Thyroid gland (tissue), 4 donors: ENCODE measurements around the gene PLCL1. TPM values are rescaled to one million over a fixed set of nuclear protein-coding genes. Genes with fewer than 3 reads are reported as not detected.

ENCODE experiments used
- DNase-seq, 2 donors: peaks; one replicate each; pipeline ENCODE4 v3.0.0-alpha.2; 2019
- H3K27ac ChIP-seq, 3 donors: fragments of 200-600 bp; sonication (generic); 1 replicate in 2 of 3; 2 replicates in 1 of 3; pipeline ENCODE4 v1.5.1; 2016 to 2019; ENCODE audit warnings: mild to moderate bottlenecking in 1 of 3, moderate library complexity in 1 of 3
- H3K27me3 ChIP-seq: fragments of 200-600 bp; sonication (generic); one replicate; pipeline ENCODE4 v1.5.1; 2019
- H3K36me3 ChIP-seq, 2 donors: fragments of 200-600 bp; sonication (generic); one replicate each; pipeline ENCODE4 v1.5.1; 2016 to 2019
- H3K4me1 ChIP-seq, 2 donors: fragments of 200-600 bp; sonication (generic); one replicate each; pipeline ENCODE4 v1.5.1; 2017 to 2019
- H3K4me3 ChIP-seq, 3 donors: fragments of 200-600 bp; sonication (generic); replicated peaks in 1 of 3; 1 replicate in 2 of 3; 2 replicates in 1 of 3; pipeline ENCODE4 v1.5.1; 2016; ENCODE audit warnings: mild to moderate bottlenecking in 1 of 3
- H3K9me3 ChIP-seq: fragments of 200-600 bp; sonication (generic); one replicate; pipeline ENCODE4 v1.5.1; 2017
- CTCF ChIP-seq, 6 experiments: fragments of 200-600 bp in 3 of 6; fragments of 450-650 bp in 3 of 6; sonication (generic) in 3 of 6; IDR thresholded peaks; one replicate each; pipeline ENCODE4 v1.5.1; 2016 to 2019; ENCODE audit warnings: antibody characterized with exemption in 6 of 6, mild to moderate bottlenecking in 2 of 6, inconsistent platforms in 1 of 6, moderate library complexity in 1 of 6
- POLR2A ChIP-seq, 2 donors: fragments of 450-650 bp; IDR thresholded peaks; one replicate each; pipeline ENCODE4 v1.6.1; 2017; ENCODE audit warnings: antibody characterized with exemption in 2 of 2, mild to moderate bottlenecking in 2 of 2, moderate library complexity in 1 of 2
- WGBS, 2 donors: methylation state at CpG; one replicate each; pipeline ENCODE4 v1.1.5; 2017; 5-methylcytosine and 5-hydroxymethylcytosine counted together
- intact Hi-C: fragments of 100-400 bp; cut with DNase I; formaldehyde crosslinking; loops from one replicate; pipeline ENCODE4 v1.15.1; 2023
- total RNA-seq, 4 donors: library from RNA; depleted of rRNA; stranded (reverse); fragments of >200 nt; gene quantifications; one replicate each; pipeline ENCODE4 v1.2.3, GENCODE V29; 2016

The PLCL1 gene
- total RNA-seq, 4 donors from 2014 or later = 9.1 to 11.8 (median 9.9) TPM

- no peaks in the 10 kb centered on the region for H3K27me3 ChIP-seq
- intact Hi-C loops = no loop called here
- no peaks in the 10 kb centered on the region for H3K4me1 ChIP-seq
Observed at GRCh38 chr2:197873293-197873701, 68.9 kb downstream of the PLCL1 start.

DNA sequence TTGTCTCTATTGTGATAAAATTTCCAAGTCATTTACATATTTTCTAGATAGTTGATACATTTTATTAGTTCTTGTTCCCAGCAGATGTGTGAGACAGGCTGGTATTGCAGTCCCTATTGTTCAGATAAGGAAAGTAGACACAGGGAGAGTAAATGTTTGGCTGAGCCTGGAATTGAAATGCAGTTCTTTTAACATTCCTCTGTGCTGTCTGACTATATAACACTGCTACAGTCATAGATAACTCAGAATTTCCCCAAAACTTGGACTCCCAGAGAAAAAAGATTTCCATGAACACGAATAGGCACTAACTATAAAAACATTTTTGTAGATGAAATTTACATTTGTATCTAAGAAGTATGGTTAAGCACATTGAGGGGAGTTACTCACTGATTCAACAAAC, 71.4 kb downstream of the PLCL1 start:
- H3K36me3 ChIP-seq = no peaks in the 10 kb centered on the region
- no peak for TF ChIP-seq POLR2A (IDR thresholded peaks at IDR 0.05)
- intact Hi-C loops = no loop called here
- DNase-seq = no peak
- H3K27ac ChIP-seq = no peak overlapping the region
- peaks cover 0 to 7% of the 10 kb centered on the region in 2 donors for H3K4me1 ChIP-seq
- no peaks in the 10 kb centered on the region for H3K9me3 ChIP-seq
- no peaks in the 10 kb centered on the region for H3K27me3 ChIP-seq
- WGBS, 2 donors = 22 to 29% methylated on average over 1 of the region's 1 CpG
- H3K4me3 ChIP-seq = no peak overlapping the region

More at GRCh38 chr2:197873293-197873701, 68.9 kb downstream of the PLCL1 start:
- Histone ChIP-seq H3K36me3 (no peaks in the 10 kb centered on the region), H3K9me3 (no peaks in the 10 kb centered on the region), H3K27ac (no peak overlapping the region), H3K4me3 (no peak overlapping the region)
- WGBS, 2 donors = 66 to 69% methylated on average over 4 of the region's 4 CpGs
- TF ChIP-seq POLR2A (IDR thresholded peaks at IDR 0.05) (no peak), CTCF (IDR thresholded peaks at IDR 0.05) (no peak)
- no peak for DNase-seq

GRCh38 chr2:197876524-197876923, 72.1 kb downstream of the PLCL1 start:
- peaks cover 0 to 7% of the 10 kb centered on the region in 2 donors for H3K4me1 ChIP-seq
- TF ChIP-seq CTCF (IDR thresholded peaks at IDR 0.05) = no peak
- TF ChIP-seq POLR2A (IDR thresholded peaks at IDR 0.05) = no peak
- intact Hi-C loops = no loop called here
- DNase-seq = no peak
- no peak overlapping the region for H3K27ac ChIP-seq
- H3K36me3 ChIP-seq = no peaks in the 10 kb centered on the region
- no peak overlapping the region for H3K4me3 ChIP-seq
- WGBS, 2 donors = 100% methylated on average over 1 of the region's 1 CpG
- H3K9me3 ChIP-seq = no peaks in the 10 kb centered on the region
- H3K27me3 ChIP-seq = no peaks in the 10 kb centered on the region

DNA sequence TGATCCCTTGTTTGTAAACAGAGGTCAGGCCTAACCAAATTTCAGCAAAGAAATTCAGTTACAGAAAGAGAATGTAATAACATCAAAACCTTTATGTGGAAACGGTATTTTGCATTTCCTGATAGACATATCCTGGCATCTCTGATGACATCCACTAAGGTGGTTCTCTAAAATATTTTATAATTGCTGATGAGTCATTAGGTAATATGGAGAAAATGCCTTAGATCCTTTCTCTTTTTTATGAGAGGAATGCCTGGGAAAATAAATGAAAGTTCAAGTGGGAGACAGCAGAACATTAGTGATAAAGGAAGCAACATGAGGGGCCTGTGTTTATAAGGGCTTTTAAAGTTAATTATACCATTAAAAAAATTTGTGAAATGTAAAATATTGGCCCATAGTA, 72.6 kb downstream of the PLCL1 start:
- Histone ChIP-seq H3K36me3 (no peaks in the 10 kb centered on the region), H3K27me3 (no peaks in the 10 kb centered on the region), H3K4me1 (peaks cover 0 to 7% of the 10 kb centered on the region in 2 donors), H3K9me3 (no peaks in the 10 kb centered on the region), H3K27ac (no peak overlapping the region), H3K4me3 (no peak overlapping the region)
- WGBS, 2 donors = 93 to 94% methylated on average over 1 of the region's 1 CpG
- DNase-seq = no peak
- TF ChIP-seq CTCF (IDR thresholded peaks at IDR 0.05) (no peak), POLR2A (IDR thresholded peaks at IDR 0.05) (no peak)
- intact Hi-C loops = no loop called here

DNA sequence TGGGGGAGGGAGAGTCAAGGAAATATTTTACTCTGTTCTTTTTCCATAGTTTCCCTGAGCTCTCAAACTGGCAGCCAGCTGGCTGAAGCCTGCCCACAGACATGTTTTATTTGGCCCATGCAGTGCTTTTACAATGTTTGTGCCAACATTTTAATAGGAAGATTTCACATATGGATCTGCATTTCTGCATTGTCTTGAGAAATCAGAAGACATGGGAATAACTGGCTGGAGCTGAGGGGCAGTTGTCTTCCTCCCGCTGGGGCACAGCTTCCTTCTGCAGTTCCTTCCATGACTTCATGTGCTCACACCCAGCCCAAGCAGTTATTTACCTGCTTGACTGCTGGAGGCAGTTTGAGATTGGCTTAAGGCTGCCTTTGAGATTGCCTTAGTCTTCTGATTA, 74.4 kb downstream of the PLCL1 start:
- intact Hi-C loops = no loop called here
- peaks cover 0 to 7% of the 10 kb centered on the region in 2 donors for H3K4me1 ChIP-seq
- no peaks in the 10 kb centered on the region for H3K36me3 ChIP-seq
- no peak overlapping the region for H3K27ac ChIP-seq
- TF ChIP-seq POLR2A (IDR thresholded peaks at IDR 0.05) (no peak), CTCF (IDR thresholded peaks at IDR 0.05) (no peak)
- DNase-seq = no peak
- H3K27me3 ChIP-seq = no peaks in the 10 kb centered on the region
- no peak overlapping the region for H3K4me3 ChIP-seq
- H3K9me3 ChIP-seq = no peaks in the 10 kb centered on the region
- 67 to 76% methylated on average over 1 of the region's 1 CpG for WGBS, 2 donors
